ENCODE data around the gene TRAM2. TPM values are rescaled to one million over a fixed set of nuclear protein-coding genes. Genes with fewer than 3 reads are reported as not detected.

TRAM2 gene
- total RNA-seq, 4 donors from 2014 or later, result 8.3 to 17.7 (median 14.7) TPM

DNA sequence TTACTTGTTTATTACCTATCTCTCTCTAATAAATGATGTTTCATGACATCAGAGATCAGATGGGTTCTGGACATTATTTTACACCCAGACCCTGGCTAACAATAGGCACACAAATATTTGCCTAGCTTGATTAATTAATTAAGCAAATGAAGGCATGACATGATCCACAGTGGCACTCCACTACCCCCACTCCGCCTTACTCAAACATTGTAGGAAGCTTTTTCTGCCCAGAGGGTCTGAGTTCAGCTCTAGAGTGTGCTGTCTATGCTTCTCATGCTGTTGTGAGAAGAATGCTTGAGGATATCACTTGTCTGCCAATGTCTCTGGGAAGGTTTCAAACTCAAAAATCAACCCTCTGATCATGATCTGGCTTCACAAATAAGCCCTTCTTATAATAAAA lies 45.0 kb downstream of the TRAM2 start:
- Histone ChIP-seq H3K36me3 (peaks cover 0 to 22% (median 0%) of the 10 kb centered on the region in 3 donors), H3K27me3 (no peaks in the 10 kb centered on the region), H3K4me1 (no peaks in the 10 kb centered on the region), H3K9me3 (no peaks in the 10 kb centered on the region), H3K27ac (no peak overlapping the region), H3K4me3 (no peak overlapping the region)
- no peak for TF ChIP-seq POLR2A (IDR thresholded peaks at IDR 0.05)
- TF ChIP-seq CTCF (IDR thresholded peaks at IDR 0.05), result no peak
- DNase-seq, result no peak

- Histone ChIP-seq H3K27me3 (no peaks in the 10 kb centered on the region), H3K36me3 (peaks cover 0 to 22% (median 0%) of the 10 kb centered on the region in 3 donors), H3K4me3 (no peak overlapping the region), H3K9me3 (no peaks in the 10 kb centered on the region), H3K27ac (no peak overlapping the region), H3K4me1 (no peaks in the 10 kb centered on the region)
- TF ChIP-seq CTCF (IDR thresholded peaks at IDR 0.05) (no peak), POLR2A (IDR thresholded peaks at IDR 0.05) (no peak)
- DNase-seq, result no peak
These were observed 45.5 kb downstream of the TRAM2 start for GRCh38 chr6:52531396-52531795.

DNA sequence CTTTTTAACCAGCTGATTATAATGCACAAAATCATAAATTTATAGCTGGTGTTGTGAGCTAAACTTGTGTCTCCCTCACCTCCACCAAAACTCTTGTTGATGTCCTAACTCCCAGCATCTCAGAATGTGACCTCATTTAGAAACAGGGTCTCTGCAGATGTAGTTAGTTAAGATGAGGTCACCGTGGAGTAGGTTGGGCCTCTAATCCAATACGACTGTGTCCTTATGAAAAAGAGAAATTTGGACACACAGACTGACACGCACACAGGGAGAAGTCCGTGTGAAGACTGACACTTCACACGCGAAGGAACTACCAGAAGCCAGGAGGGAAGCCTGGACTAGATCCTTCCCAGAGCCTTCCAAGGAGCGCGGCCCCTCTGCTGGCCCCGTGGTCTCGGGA lies 46.5 kb downstream of the TRAM2 start:
- H3K4me1 ChIP-seq, result no peaks in the 10 kb centered on the region
- H3K27ac ChIP-seq, result no peak overlapping the region
- TF ChIP-seq CTCF (IDR thresholded peaks at IDR 0.05) (no peak), POLR2A (IDR thresholded peaks at IDR 0.05) (no peak)

GRCh38 chr6:52529311-52529710 lies 47.5 kb downstream of the TRAM2 start:
- peaks cover 0 to 11% (median 0%) of the 10 kb centered on the region in 3 donors for H3K36me3 ChIP-seq
- H3K4me3 ChIP-seq, result no peak overlapping the region
- TF ChIP-seq POLR2A (IDR thresholded peaks at IDR 0.05) (no peak), CTCF (IDR thresholded peaks at IDR 0.05) (no peak)
- no peak for DNase-seq
- no peaks in the 10 kb centered on the region for H3K9me3 ChIP-seq
- H3K4me1 ChIP-seq, result no peaks in the 10 kb centered on the region
- peak overlapping the region in 1 of 4 donors; percentile 25 for H3K27ac ChIP-seq
- H3K27me3 ChIP-seq, result no peaks in the 10 kb centered on the region

More for the DNA sequence above, 46.5 kb downstream of the TRAM2 start:
- Histone ChIP-seq H3K9me3 (no peaks in the 10 kb centered on the region), H3K36me3 (peaks cover 0 to 21% (median 0%) of the 10 kb centered on the region in 3 donors), H3K4me3 (no peak overlapping the region), H3K27me3 (no peaks in the 10 kb centered on the region)
- no peak for DNase-seq

DNA sequence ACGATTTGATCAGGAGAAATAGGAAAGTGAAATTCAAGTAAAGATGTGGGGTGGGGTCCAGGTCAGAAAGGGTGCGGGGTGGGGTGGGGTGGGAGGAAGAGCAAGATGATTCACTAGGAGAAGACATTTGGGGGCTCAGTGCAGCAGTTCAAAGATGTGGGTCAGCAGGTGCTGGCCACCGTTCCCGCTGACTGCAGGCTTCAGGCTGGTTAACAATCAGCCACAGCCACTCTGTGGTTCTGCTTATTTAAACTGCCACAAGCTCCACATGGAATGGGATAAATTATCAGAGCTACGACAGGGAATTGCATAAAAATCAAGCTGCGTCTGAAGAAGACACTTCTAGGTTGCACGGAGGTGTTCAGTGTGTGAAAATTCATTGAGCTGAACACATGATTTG lies 49.4 kb downstream of the TRAM2 start:
- Histone ChIP-seq H3K4me3 (no peak overlapping the region), H3K9me3 (no peaks in the 10 kb centered on the region), H3K27me3 (no peaks in the 10 kb centered on the region), H3K36me3 (no peaks in the 10 kb centered on the region), H3K27ac (no peak overlapping the region), H3K4me1 (no peaks in the 10 kb centered on the region)
- peak in 1 of 3 donors; percentile 15 for DNase-seq
- no peak for TF ChIP-seq CTCF (IDR thresholded peaks at IDR 0.05)
- no peak for TF ChIP-seq POLR2A (IDR thresholded peaks at IDR 0.05)

DNA sequence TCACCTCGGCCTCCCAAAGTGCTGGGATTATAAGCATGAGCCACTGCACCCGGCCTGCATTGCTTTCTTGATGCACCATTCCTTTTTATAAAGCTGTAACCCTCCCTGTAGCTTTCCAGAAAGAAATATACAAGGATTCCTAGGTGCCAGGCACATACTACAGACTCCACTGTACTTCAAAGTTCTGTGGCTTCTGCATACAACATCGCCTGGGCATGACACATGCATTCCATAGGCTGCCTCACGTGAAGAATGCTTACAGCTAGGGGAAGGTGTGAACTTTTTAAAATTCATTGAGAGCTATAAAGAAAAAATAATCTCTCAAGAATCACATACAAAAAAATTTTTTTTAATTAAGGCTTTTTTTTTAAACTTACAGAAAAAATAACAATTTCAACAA lies 50.2 kb downstream of the TRAM2 start:
- no peaks in the 10 kb centered on the region for H3K9me3 ChIP-seq
- H3K36me3 ChIP-seq, result no peaks in the 10 kb centered on the region
- H3K4me3 ChIP-seq, result no peak overlapping the region
- H3K27ac ChIP-seq, result no peak overlapping the region
- H3K4me1 ChIP-seq, result no peaks in the 10 kb centered on the region
- TF ChIP-seq CTCF (IDR thresholded peaks at IDR 0.05) (no peak), POLR2A (IDR thresholded peaks at IDR 0.05) (no peak)
- no peaks in the 10 kb centered on the region for H3K27me3 ChIP-seq
- no peak for DNase-seq
